Ovary (tissue), 3 donors: ENCODE data around the gene COMMD9.

Experiments used
- POLR2A ChIP-seq: fragments of 450-650 bp; IDR thresholded peaks from one replicate; pipeline ENCODE4 v1.6.1; 2017; ENCODE audit warnings: antibody characterized with exemption, mild to moderate bottlenecking, moderate library complexity
- TF ChIP-seq, protein P1 (sequence below), 3 donors: fragments of 450-650 bp in 2 of 3; fragments of 200-600 bp in 1 of 3; IDR thresholded peaks; one replicate each; pipeline versions ENCODE4 v1.5.1 to v1.8.0; 2016 to 2022; ENCODE audit warnings: antibody characterized with exemption in 3 of 3, mild to moderate bottlenecking in 1 of 3
- donor health status: DM: no; HTN: no; CAD: no.

DNA sequence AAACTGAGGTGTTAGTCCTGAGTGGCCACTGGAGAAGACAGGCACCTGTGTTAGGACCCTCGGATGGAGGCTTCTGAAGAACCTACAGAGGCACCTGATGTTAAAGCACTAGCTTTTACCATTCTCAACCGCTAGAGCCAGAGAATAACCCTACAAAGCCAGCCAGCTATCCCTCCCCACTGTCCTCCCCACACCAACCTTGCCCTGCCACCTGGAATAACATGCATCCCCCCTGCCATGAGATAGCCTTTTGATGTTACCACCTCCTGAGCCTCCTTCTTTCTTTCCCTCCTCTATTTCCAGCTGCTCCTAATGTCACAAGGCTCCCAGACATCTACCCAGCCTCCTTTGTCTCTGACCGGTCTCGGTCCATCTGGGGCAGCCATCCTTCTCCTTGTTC, 28.1 kb downstream of the COMMD9 start:
- TF ChIP-seq, protein P1, sequence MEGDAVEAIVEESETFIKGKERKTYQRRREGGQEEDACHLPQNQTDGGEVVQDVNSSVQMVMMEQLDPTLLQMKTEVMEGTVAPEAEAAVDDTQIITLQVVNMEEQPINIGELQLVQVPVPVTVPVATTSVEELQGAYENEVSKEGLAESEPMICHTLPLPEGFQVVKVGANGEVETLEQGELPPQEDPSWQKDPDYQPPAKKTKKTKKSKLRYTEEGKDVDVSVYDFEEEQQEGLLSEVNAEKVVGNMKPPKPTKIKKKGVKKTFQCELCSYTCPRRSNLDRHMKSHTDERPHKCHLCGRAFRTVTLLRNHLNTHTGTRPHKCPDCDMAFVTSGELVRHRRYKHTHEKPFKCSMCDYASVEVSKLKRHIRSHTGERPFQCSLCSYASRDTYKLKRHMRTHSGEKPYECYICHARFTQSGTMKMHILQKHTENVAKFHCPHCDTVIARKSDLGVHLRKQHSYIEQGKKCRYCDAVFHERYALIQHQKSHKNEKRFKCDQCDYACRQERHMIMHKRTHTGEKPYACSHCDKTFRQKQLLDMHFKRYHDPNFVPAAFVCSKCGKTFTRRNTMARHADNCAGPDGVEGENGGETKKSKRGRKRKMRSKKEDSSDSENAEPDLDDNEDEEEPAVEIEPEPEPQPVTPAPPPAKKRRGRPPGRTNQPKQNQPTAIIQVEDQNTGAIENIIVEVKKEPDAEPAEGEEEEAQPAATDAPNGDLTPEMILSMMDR (IDR thresholded peaks at IDR 0.05), result no peak
- no peak for TF ChIP-seq POLR2A
